ENCODE data around the gene ZNF695.

The ZNF695 gene

DNA sequence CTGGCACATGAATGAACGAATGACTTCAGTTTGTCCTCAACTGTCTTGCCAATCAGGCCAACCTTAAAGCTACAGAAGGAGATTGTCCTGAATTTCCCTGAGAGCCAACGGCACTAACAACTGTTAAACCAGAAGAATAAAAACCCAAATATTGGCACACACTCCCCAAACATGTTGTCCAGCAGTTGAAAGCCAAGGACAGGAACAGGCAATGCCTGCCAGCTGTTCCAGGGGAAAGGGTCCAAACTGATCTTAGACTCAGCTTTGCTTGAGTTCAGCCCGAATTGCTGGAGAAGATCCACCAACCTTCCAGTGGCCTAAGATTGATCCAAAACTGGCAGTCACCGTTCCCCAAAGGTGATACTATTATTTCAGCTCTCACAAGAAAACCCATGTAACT lies 53.7 kb downstream of the ZNF695 start:
- no peak for DNase-seq

- DNase-seq = no peak
Observed at GRCh38 chr1:246951413-246951812, 56.4 kb downstream of the ZNF695 start.

GRCh38 chr1:246949956-246950355 lies 57.9 kb downstream of the ZNF695 start:
- no peak for DNase-seq

GRCh38 chr1:246947255-246947654 lies 60.6 kb downstream of the ZNF695 start:
- no peak for DNase-seq

- no peak for DNase-seq
Observed at GRCh38 chr1:246946366-246946765, 61.5 kb downstream of the ZNF695 start.

Measured in DMS79 treated with DMSO at 0.1 percent for 48 hours (cell line).